ENCODE measurements around the gene ARID1A. TPM values are rescaled to one million over a fixed set of nuclear protein-coding genes. Genes with fewer than 3 reads are reported as not detected.

Gene ARID1A
- total RNA-seq = 84.6 TPM

DNA sequence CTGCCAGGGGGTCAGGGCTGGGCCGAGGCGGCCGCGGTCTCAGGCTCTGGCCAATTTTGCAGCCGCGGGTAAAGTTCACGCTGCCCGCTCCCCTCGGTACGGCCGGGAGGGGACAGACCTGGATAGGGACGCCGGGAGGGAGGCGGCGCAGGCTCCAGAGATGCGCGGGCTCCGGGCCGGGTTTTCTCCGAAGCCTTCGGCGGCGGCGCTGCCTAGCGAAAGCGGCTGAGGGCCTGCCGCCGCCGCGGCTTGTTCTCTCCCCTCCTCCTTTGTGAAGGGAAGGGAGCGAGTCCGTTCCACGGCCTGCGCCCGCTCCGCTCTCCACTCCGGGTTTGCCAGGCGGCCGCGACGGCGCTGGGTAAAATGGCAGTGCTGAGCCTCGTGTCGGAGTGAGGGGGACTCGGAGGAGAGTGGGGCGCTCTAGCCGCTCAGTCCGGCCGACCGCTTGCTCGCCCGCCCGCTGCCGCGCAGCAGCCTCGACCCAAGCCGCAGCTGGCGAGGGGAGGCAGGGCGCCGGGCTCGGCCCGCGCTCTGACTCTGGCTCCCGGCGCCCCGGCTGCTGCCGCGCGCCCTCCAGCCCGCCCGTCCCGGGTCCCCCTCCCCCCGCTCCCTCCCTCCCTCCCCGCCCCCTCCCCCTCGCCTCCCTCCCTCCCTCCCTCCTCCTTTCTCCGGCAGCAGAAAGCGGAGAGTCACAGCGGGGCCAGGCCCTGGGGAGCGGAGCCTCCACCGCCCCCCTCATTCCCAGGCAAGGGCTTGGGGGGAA, at the start of gene ARID1A:
Gene ARID1A (plus strand): TSS at position 660 of the 763 bp plus-strand sequence. CDS start 389 bp downstream, outside the sequence.

DNA sequence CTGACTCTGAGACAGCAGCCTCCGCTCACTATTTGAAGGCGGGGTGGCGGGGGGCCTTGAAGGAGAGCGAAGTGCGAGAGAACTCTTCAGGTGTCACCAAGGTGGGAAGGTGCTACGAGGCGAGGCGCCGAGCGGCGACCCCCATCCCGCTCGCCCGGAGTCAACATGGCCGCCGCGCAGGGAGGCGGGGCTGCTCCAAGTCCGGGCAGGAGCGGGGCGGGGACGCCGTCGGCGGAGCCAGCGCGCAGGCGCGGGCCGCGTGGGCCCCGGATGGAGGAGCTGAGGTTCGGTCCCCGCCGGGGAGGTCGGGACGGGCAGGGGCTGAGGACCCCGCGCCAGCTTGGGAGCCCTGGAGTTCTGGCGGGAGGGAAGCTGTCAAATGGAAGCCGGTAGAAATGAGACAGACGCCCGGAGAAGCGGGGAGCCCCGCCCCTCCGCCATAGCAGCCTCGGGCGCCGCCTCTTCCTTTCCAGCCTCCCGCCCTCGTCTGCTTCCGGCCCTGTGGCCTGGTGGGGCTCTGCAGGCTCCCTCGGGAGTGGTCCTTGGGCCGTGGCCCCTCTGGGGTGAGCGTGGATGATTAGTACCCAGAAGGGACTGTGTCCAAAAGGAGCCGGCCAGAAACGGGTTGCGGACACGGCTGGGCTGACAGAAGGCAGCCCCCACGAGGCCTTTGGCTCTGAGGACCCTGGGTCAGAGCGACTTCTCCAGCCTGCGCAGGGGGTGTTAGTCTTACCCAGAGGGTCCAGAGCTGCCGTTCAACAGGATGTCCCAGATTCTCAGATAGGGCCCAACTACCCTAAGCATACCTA, 92.1 kb downstream of the ARID1A start, which contains the start of gene PIGV:
Gene PIGV (plus strand): TSS at position 245 of the 809 bp plus-strand sequence. CDS start 2,866 bp downstream, outside the sequence.

GRCh38 chr1:26826261-26827105, 130.7 kb downstream of the ARID1A start, which contains the start of gene ZDHHC18:
TSS of gene ZDHHC18 (plus strand) at chr1:26826688. CDS start at chr1:26826805, 117 bp downstream.

Other genes with a start within 250 kb of the ARID1A start
- 449 TPM for gene HMGN2, start 223.6 kb upstream of the ARID1A start, total RNA-seq
- 10.8 TPM for gene RPS6KA1, start 166.3 kb upstream of the ARID1A start, total RNA-seq
- gene PIGV, start 91.9 kb downstream of the ARID1A start, total RNA-seq = 11.0 TPM
- 20.8 TPM for gene ZDHHC18, start 130.7 kb downstream of the ARID1A start, total RNA-seq
- 8.5 TPM for gene SFN, start 167.1 kb downstream of the ARID1A start, total RNA-seq
- 15.1 TPM for gene GPN2, start 194.3 kb downstream of the ARID1A start, total RNA-seq
- gene GPATCH3, start 204.5 kb downstream of the ARID1A start, total RNA-seq = 13.9 TPM
- not detected for gene NR0B2, start 218.0 kb downstream of the ARID1A start, total RNA-seq
- 31.4 TPM for gene NUDC, start 225.7 kb downstream of the ARID1A start, total RNA-seq

Measured in camera-type eye (tissue), 1 donor.